ENCODE data around the gene SETX.

SETX gene
- long read RNA-seq, partial matches to known transcripts: 68 of 78 reads
- long read RNA-seq, other reads (novel, unspliced or antisense): 10 of 78 reads

- peak within 1 kb of the TSS; percentile 90 for H3K27ac ChIP-seq (replicated peaks)
- peak; percentile 88 to 96 for DNase-seq (ENCODE audit: low read depth in 1 of 2, low spot score in 1 of 2)
- H3K27me3 ChIP-seq (ENCODE audit: insufficient read depth, poor library complexity, severe bottlenecking): no peaks in the 10 kb centered on the region
- H3K4me3 ChIP-seq (replicated peaks; ENCODE audit: insufficient read depth, low read length): peak within 1 kb of the TSS; percentile 87
- TF ChIP-seq REST (IDR thresholded peaks at IDR 0.05; ENCODE audit: insufficient replicate concordance, low read depth): peak; percentile 5
- TF ChIP-seq POLR2AphosphoS5 (IDR thresholded peaks at IDR 0.05; ENCODE audit: low read depth): peak; percentile 75; the same call in 1 of the 2 replicates
- TF ChIP-seq CTCF (IDR thresholded peaks at IDR 0.05; ENCODE audit: insufficient read depth, low read length): no peak
- TF ChIP-seq SPI1 (IDR thresholded peaks at IDR 0.05; ENCODE audit: borderline replicate concordance, low read depth): peak; percentile 64; the same call in 1 of the 2 replicates
- peak; percentile 76 for TF ChIP-seq GABPA (IDR thresholded peaks at IDR 0.05; ENCODE audit: low read depth)
Measured at GRCh38 chr9:132354637-132355355, at the start of gene SETX. Gene SETX, minus strand, starts transcription at chr9:132354986. Its CDS starts 5,558 bp downstream, at chr9:132349428.

- Histone ChIP-seq H3K27ac (replicated peaks) (no peak overlapping the region), H3K27me3 (ENCODE audit: insufficient read depth, poor library complexity, severe bottlenecking) (peaks cover 1% of the 10 kb centered on the region), H3K4me3 (replicated peaks; ENCODE audit: insufficient read depth, low read length) (no peak overlapping the region)
- DNase-seq (ENCODE audit: low read depth in 1 of 2, low spot score in 1 of 2): peak in 1 of 2 experiments; percentile 11
- no peak for TF ChIP-seq CTCF (IDR thresholded peaks at IDR 0.05; ENCODE audit: insufficient read depth, low read length)
- TF ChIP-seq GABPA (IDR thresholded peaks at IDR 0.05; ENCODE audit: low read depth): no peak
- TF ChIP-seq REST (IDR thresholded peaks at IDR 0.05; ENCODE audit: insufficient replicate concordance, low read depth): no peak
- no peak for TF ChIP-seq POLR2AphosphoS5 (IDR thresholded peaks at IDR 0.05; ENCODE audit: low read depth)
Measured at GRCh38 chr9:132404228-132404881, 49.6 kb upstream of the SETX start.

- TF ChIP-seq CTCF (IDR thresholded peaks at IDR 0.05; ENCODE audit: insufficient read depth, low read length) (no peak), SPI1 (IDR thresholded peaks at IDR 0.05; ENCODE audit: borderline replicate concordance, low read depth) (no peak), GABPA (IDR thresholded peaks at IDR 0.05; ENCODE audit: low read depth) (no peak), REST (IDR thresholded peaks at IDR 0.05; ENCODE audit: insufficient replicate concordance, low read depth) (no peak), POLR2AphosphoS5 (IDR thresholded peaks at IDR 0.05; ENCODE audit: low read depth) (no peak)
- no peak overlapping the region for H3K27ac ChIP-seq (replicated peaks)
- no peak for DNase-seq (ENCODE audit: low read depth in 1 of 2, low spot score in 1 of 2)
- no peak overlapping the region for H3K4me3 ChIP-seq (replicated peaks; ENCODE audit: insufficient read depth, low read length)
- H3K27me3 ChIP-seq (ENCODE audit: insufficient read depth, poor library complexity, severe bottlenecking): no peaks in the 10 kb centered on the region
Measured at GRCh38 chr9:132401824-132402223, 47.0 kb upstream of the SETX start.
